ENCODE data around the gene DTWD2.

- TF ChIP-seq, protein P1, sequence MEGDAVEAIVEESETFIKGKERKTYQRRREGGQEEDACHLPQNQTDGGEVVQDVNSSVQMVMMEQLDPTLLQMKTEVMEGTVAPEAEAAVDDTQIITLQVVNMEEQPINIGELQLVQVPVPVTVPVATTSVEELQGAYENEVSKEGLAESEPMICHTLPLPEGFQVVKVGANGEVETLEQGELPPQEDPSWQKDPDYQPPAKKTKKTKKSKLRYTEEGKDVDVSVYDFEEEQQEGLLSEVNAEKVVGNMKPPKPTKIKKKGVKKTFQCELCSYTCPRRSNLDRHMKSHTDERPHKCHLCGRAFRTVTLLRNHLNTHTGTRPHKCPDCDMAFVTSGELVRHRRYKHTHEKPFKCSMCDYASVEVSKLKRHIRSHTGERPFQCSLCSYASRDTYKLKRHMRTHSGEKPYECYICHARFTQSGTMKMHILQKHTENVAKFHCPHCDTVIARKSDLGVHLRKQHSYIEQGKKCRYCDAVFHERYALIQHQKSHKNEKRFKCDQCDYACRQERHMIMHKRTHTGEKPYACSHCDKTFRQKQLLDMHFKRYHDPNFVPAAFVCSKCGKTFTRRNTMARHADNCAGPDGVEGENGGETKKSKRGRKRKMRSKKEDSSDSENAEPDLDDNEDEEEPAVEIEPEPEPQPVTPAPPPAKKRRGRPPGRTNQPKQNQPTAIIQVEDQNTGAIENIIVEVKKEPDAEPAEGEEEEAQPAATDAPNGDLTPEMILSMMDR (IDR thresholded peaks at IDR 0.05), result no peak
- no peak for TF ChIP-seq POLR2A (IDR thresholded peaks at IDR 0.05)
Measured at GRCh38 chr5:119009131-119009530, 20.8 kb upstream of the DTWD2 start.

Measured in testis (tissue), 2 donors.